SJCRH30 (cell line): ENCODE measurements around the gene AKR1A1. TPM values are rescaled to one million over a fixed set of nuclear protein-coding genes. Genes with fewer than 3 reads are reported as not detected.
"Not testable (repeated sequence)": the region's sequence is repeated elsewhere in the genome, so short reads cannot be mapped to it uniquely, and the experiment has no call there.

ENCODE experiments used
- DNase-seq, 2 experiments: peaks; one replicate each; pipeline ENCODE4 v3.0.0-alpha.2; 2015 to 2020
- H3K27ac ChIP-seq: fragments of 250-450 bp; sonication (Bioruptor Pico); 2 replicates; pipeline ENCODE4 v1.5.1; 2020; ENCODE audit warnings: mild to moderate bottlenecking, moderate library complexity
- H3K27me3 ChIP-seq: fragments of 250-450 bp; sonication (Bioruptor Pico); 2 replicates; pipeline ENCODE4 v1.5.1; 2020; ENCODE audit warnings: mild to moderate bottlenecking, moderate library complexity
- H3K36me3 ChIP-seq: fragments of 250-450 bp; sonication (Bioruptor Pico); 2 replicates; pipeline ENCODE4 v1.5.1; 2020; ENCODE audit warnings: mild to moderate bottlenecking, moderate library complexity
- H3K4me1 ChIP-seq: fragments of 250-450 bp; sonication (Bioruptor Pico); 2 replicates; pipeline ENCODE4 v1.5.1; 2020; ENCODE audit warnings: mild to moderate bottlenecking, moderate library complexity
- H3K4me3 ChIP-seq: fragments of 250-450 bp; sonication (Bioruptor Pico); 2 replicates; pipeline ENCODE4 v1.5.1; 2020; ENCODE audit warnings: mild to moderate bottlenecking, moderate library complexity
- H3K9me3 ChIP-seq: fragments of 250-450 bp; sonication (Bioruptor Pico); replicated peaks from 2 replicates; pipeline ENCODE4 v1.5.1; 2020; ENCODE audit warnings: mild to moderate bottlenecking, moderate library complexity
- total RNA-seq: library from RNA; depleted of rRNA; stranded (reverse); fragments of >200 nt; shearing (Covaris generic); gene quantifications from 2 replicates; pipeline ENCODE4 v1.2.3, GENCODE V29; 2014

AKR1A1 gene
- total RNA-seq, 1 experiment from 2014 or later = 60.6 TPM

DNA sequence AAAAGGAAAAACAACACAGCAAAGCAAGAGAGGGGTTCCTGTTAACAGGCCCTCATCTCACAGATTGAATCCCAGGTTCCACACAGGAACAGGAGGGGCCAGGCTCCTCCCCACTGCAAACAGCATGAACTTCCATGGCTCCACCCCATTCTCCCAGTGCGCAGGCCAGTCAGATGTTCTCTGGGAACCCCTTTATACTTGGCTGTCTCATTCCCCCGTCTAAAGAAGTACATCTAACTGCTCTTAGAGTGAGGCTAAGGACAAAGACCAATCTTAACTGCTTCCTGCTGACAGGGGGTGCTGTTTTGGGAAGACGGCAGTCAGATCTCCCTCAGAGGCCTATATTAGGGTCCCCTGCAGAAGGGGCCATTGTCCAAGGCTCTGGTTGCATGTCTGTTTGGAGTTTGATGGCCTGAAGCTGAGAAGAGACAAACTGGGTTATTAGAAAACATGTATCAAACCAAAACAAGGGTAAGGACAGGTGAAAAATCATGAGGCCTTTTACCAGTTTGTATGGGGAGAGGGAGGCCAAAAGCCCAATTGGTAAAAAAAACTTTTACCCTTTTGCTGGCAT is 22.7 kb downstream of the AKR1A1 start:
- no peak for DNase-seq
- Histone ChIP-seq H3K27ac (no peak overlapping the region), H3K36me3 (peaks cover 17% of the 10 kb centered on the region), H3K9me3 (0 out of 2 replicates have a peak, but pooled peaks cover 1% of the 10 kb centered on the region), H3K4me1 (no peaks in the 10 kb centered on the region), H3K27me3 (no peaks in the 10 kb centered on the region), H3K4me3 (no peak overlapping the region)

DNA sequence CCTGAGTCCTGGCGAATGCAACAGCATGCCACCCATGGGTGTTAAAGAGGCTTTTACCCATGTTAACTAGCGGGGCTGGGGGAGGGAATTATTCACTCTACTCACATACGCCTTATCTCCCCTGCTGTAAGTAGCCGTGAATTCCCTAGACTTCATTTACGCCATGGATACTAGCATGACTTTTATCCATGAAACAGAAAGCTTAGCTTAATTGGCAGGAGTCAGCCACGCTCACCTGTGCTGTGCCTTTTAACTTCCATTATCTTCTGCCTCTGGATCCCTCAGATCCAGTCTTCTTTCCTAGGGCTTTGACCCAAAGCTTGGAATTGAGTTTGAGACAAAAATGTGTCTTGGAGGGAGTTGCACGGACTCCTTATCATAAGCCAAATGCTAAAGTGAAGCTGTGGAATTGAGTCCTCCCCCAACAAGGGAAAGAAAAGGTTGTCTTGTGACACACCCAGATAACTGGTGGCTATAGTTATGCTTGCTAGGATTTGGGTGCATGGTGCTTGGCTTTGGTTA is 23.5 kb downstream of the AKR1A1 start:
- no peaks in the 10 kb centered on the region for H3K4me1 ChIP-seq
- H3K36me3 ChIP-seq = peaks cover 17% of the 10 kb centered on the region
- DNase-seq = no peak
- no peak overlapping the region for H3K27ac ChIP-seq
- no peaks in the 10 kb centered on the region for H3K27me3 ChIP-seq
- H3K9me3 ChIP-seq = 0 out of 2 replicates have a peak, but pooled peaks cover 6% of the 10 kb centered on the region
- H3K4me3 ChIP-seq = no peak overlapping the region

DNA sequence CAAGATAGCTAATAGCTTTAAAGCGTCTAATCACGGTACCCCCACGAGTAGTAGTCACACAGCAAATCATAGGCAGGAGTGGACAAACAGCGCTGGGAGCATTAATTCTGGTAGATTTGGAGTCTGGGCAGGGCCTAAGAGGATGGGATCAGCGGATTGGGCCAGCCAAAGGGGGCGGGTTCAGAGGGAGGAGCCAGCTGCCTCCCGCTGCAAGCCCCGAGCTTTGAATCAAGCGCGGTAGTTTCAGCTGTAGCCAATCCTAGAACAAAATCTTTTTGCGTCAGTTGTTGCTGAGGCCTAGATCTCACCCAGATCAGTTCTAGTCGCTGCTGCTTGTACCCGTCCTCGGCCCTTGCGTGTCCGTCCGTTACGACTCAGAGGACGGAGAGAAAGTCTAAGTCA is 32.6 kb downstream of the AKR1A1 start:
- Histone ChIP-seq H3K27ac (peak overlapping the region; percentile 97), H3K9me3 (0 out of 2 replicates have a peak, but pooled peaks cover 5% of the 10 kb centered on the region), H3K4me3 (peak overlapping the region; percentile 100), H3K36me3 (peaks cover 11% of the 10 kb centered on the region; the same call in 1 of the 2 replicates), H3K27me3 (no peaks in the 10 kb centered on the region), H3K4me1 (peaks cover 5% of the 10 kb centered on the region; the same call in 1 of the 2 replicates)
- DNase-seq = peak; percentile 97 to 99

DNA sequence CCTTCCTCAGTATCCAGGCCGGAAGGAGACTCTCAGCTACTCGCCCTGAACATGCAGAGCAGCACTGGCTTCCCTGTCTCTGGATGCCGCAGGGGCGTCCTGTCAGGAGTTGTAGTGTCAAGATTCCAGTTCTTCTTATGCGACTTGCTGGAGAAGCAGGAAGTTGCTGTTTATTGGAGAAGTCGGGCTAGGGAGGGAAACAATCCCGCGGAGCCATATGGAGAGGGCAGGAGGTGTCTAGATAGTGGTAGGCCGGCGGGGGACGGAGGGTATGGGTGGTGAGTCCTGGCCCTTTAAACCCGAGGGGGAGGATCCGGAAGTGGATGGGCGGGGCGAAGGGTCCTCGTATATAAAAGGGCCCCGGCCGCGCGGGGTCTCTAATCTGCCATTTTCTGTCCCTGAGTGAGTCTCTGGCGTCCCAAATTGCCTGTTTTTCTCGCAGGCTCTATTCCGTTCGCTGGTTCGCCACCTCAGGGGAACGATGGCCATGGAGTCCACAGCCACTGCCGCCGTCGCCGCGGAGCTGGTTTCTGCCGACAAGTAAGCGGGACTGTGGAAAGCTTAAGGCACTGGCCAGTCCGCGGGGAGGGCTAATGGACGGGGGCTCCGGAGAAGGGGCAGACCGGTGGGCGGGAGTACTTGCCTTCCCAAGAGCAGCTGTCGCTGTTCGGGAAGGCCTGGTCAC is 33.2 kb downstream of the AKR1A1 start, which contains the start of gene NASP:
Gene NASP (plus strand): TSS at position 376 of the 685 bp plus-strand sequence. CDS start 106 bp downstream, at position 482.
- H3K36me3 ChIP-seq = peaks cover 16% of the 10 kb centered on the region
- peak; percentile 91 to 97 for DNase-seq
- no peaks in the 10 kb centered on the region for H3K27me3 ChIP-seq
- peak within 1 kb of the TSS; percentile 97 for H3K27ac ChIP-seq
- no peaks in the 10 kb centered on the region for H3K9me3 ChIP-seq
- peak within 1 kb of the TSS; percentile 100 for H3K4me3 ChIP-seq
- H3K4me1 ChIP-seq = peaks cover 5% of the 10 kb centered on the region; the same call in 1 of the 2 replicates

DNA sequence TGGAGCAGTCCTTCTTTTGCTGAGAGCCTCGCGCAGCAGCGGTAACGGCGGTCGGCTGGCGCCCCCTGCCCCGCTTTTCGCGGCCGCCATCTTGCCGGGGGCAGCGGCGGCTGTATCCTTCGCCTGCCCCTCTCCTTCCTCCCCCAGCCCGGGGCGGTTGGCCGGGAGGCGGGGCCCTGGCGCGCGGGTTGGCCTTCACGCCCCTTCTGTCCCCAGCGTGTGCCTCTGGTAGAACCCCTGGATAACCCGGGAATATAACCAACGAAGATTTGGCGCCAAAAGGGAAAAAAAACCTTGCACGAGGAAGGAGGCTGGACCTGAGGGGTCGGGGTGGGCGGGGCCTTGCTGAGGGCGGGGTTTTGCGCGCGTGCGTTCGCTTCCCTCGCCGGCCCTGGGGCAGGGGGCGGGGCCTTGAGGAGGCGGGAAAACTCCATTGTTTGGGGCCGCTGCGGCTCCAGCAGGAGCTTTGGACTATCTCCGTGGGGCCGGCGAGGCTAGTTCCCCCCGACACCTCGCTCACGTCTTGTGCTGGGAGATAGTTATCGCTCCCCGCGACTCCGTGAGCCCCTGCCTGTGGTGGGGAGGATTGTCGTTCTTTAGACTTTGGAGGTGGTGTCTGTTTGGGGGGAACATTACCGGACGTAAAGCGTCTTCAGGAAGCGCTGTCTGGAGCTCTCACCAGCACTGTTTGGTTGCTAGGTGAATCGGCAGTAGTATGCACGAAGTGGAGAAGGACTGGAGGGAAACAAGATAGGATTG is 33.9 kb downstream of the AKR1A1 start:
- no peaks in the 10 kb centered on the region for H3K27me3 ChIP-seq
- DNase-seq = peak; percentile 92 to 97
- H3K9me3 ChIP-seq = no peaks in the 10 kb centered on the region
- peak overlapping the region; percentile 97 for H3K27ac ChIP-seq
- peak overlapping the region; percentile 100 for H3K4me3 ChIP-seq
- H3K4me1 ChIP-seq = peaks cover 5% of the 10 kb centered on the region; the same call in 1 of the 2 replicates
- H3K36me3 ChIP-seq = peaks cover 24% of the 10 kb centered on the region

DNA sequence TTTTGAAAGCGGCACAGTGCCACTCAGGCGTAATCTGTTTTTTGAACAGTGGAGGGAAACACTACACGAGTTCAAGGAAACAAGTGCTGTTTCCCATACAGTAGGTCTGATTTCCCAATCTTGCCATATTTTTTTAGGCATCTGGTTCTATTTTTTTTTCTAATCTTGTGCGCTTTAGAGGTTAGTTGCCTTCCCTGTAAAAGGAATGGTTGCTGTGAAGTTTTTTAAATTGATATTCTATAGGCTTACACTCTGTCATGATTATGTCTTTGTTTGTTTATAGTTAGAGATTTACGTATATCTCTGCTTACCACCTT is 34.4 kb downstream of the AKR1A1 start:
- DNase-seq = no peak
- H3K4me3 ChIP-seq = peak overlapping the region; percentile 100

DNA sequence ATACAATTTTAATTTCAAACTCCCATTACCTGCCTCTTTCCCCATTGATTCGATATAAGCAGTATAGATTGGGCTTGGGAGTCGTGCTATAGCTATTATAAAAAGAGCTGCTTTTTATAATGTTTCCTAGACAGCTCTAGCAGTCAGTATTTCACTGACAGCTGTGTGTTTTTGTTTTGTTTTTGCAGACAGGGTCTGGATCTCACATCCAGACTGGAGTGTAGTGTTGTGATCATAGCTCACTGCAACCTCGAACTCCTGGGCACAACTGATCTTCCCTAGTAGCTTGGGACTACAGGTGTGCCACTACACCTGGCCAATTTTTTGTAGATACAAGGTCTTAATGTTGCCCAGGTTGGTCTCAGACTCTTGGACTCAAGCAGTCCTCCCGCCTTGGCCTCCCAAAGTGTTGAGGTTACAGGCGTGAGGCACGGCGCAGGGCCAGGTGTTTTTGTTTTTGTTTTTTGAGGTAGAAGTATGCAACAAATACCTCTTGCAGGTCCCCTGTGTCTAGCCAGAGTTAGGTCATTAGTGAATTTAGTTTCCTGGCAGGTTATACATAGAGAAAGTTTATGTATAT is 35.0 kb downstream of the AKR1A1 start:
- peak overlapping the region; percentile 100 for H3K4me3 ChIP-seq
- H3K27ac ChIP-seq = no peak overlapping the region
- peaks cover 29% of the 10 kb centered on the region for H3K36me3 ChIP-seq
- no peaks in the 10 kb centered on the region for H3K9me3 ChIP-seq
- peaks cover 5% of the 10 kb centered on the region; the same call in 1 of the 2 replicates for H3K4me1 ChIP-seq
- DNase-seq = no peak
- no peaks in the 10 kb centered on the region for H3K27me3 ChIP-seq

More for the DNA sequence above, 34.4 kb downstream of the AKR1A1 start:
- H3K9me3 ChIP-seq = no peaks in the 10 kb centered on the region
- peaks cover 29% of the 10 kb centered on the region for H3K36me3 ChIP-seq
- H3K27me3 ChIP-seq = no peaks in the 10 kb centered on the region
- peaks cover 5% of the 10 kb centered on the region; the same call in 1 of the 2 replicates for H3K4me1 ChIP-seq
- peak overlapping the region; percentile 97 for H3K27ac ChIP-seq

DNA sequence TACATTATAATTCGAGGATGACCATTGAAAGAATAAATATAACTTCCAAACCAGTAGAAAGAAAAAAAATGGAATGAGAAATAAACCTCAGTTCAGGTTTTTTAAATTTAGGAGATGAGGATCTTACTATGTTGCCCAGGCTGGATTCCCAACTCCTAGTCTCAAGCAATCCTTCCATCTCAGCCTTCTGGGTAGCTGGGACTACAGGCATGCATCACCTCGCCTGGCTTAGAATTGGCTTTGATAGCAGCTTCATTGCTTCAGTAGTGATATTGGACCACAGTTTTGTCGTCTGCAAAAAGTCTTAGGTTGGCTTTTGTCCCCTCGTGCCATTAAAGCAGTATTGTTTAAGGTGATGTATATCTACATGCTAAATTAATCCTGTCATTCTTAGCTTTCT is 36.1 kb downstream of the AKR1A1 start:
- peaks cover 40% of the 10 kb centered on the region for H3K36me3 ChIP-seq
- peaks cover 5% of the 10 kb centered on the region; the same call in 1 of the 2 replicates for H3K4me1 ChIP-seq
- no peak overlapping the region for H3K4me3 ChIP-seq
- no peaks in the 10 kb centered on the region for H3K27me3 ChIP-seq
- no peak overlapping the region for H3K27ac ChIP-seq
- no peaks in the 10 kb centered on the region for H3K9me3 ChIP-seq
- no peak for DNase-seq

DNA sequence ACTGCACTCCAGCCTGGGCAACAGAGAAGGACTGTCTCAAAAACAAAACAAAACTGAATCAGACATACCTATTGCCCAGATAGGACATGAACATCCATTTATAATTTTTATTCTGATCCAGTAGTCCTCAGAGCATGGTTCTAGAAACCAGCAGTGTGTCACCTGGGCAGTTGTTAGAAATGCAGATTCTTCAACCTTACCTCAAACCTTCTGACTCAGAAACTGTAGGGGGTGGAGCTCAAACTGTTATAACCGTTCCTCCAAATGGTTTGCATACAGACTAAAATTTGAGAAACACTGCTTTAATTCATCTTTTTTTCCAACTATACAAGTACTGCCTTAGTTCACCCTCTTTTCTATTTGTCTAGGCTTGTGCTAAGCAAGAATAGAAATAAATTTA is 39.2 kb downstream of the AKR1A1 start:
- DNase-seq = no peak
- Histone ChIP-seq H3K36me3 (peaks cover 66% of the 10 kb centered on the region), H3K27me3 (no peaks in the 10 kb centered on the region), H3K4me3 (no peak overlapping the region), H3K27ac (no peak overlapping the region), H3K4me1 (peaks cover 5% of the 10 kb centered on the region; the same call in 1 of the 2 replicates), H3K9me3 (no peaks in the 10 kb centered on the region)

DNA sequence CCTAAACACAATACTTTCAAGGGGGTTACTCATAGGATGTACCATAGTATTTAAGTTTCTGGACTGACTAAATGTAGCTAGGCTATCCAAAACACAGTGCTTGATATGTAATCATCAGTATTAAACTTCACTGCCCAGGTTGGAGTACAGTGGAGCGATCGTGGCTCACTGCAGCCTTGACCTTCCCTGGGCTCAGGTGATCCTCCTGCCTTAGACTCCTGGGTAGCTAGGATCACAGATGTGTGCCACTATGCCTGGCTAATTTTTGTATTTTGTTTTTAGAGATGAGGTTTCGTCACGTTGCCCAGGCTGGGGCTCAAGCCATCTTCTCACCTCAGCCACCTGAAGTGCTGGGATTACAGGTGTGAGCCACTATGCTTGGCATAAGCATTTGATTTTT is 43.8 kb downstream of the AKR1A1 start:
- Histone ChIP-seq H3K27me3 (no peaks in the 10 kb centered on the region), H3K4me3 (no peak overlapping the region), H3K36me3 (peaks cover 79% of the 10 kb centered on the region), H3K27ac (no peak overlapping the region), H3K4me1 (no peaks in the 10 kb centered on the region), H3K9me3 (no peaks in the 10 kb centered on the region)
- no peak for DNase-seq

DNA sequence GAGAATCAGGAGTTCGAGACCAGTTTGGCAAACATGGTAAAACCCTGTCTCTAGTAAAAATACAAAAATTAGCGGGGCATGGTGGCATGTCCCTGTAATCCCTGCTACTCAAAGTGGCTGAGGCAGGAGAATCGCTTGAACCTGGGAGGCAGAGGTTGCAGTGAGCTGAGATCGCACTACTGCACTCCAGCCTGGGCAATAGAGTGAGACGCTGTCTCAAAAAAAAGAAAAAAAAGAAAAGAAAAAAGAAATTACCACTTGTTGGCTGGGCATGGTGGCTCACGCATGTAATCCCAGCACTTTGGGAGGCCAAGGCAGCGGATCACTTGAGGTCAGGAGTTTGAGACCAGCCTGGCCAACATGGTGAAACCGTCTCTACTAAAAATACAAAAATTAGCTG is 46.1 kb downstream of the AKR1A1 start:
- H3K36me3 ChIP-seq = peaks cover 74% of the 10 kb centered on the region
- H3K4me1 ChIP-seq, H3K27ac ChIP-seq, H3K9me3 ChIP-seq, DNase-seq, H3K4me3 ChIP-seq, H3K27me3 ChIP-seq: not testable (repeated sequence)

DNA sequence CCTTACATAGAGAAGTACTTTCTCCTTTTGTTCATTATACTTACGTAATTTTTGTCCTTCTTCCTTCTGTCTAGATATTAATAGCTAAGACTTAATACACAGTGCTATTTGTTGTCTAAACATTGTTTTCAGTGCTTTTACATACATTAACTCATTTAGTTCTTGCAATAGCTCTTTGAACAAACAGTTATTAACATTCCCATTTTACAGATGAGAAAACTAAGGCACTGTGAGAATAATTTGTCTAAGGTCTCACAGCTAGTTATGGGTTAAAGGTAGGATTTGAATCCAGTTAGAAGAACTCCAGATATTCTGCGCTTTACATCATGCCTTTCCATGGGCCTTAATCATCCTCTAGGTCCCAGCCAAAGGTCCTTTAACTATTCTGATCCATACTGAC is 53.6 kb downstream of the AKR1A1 start:
- peaks cover 9% of the 10 kb centered on the region for H3K4me1 ChIP-seq
- H3K4me3 ChIP-seq = no peak overlapping the region
- H3K36me3 ChIP-seq = peaks cover 82% of the 10 kb centered on the region
- no peaks in the 10 kb centered on the region for H3K27me3 ChIP-seq
- no peak for DNase-seq
- no peak overlapping the region for H3K27ac ChIP-seq
- no peaks in the 10 kb centered on the region for H3K9me3 ChIP-seq

DNA sequence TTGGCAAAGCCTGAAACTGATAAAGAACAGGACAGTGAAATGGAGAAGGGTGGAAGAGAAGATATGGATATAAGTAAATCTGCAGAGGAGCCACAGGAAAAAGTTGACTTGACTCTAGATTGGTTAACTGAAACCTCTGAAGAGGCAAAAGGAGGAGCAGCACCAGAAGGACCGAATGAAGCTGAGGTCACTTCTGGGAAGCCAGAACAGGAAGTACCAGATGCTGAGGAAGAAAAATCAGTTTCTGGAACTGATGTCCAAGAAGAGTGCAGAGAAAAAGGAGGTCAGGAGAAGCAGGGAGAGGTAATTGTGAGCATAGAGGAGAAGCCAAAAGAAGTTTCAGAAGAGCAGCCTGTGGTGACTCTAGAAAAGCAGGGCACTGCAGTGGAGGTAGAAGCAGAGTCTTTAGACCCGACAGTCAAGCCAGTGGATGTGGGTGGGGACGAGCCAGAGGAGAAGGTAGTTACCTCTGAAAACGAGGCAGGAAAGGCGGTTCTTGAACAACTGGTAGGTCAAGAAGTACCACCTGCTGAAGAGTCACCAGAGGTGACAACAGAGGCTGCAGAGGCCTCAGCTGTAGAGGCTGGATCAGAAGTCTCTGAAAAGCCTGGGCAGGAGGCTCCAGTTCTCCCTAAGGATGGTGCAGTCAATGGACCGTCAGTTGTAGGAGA is 56.9 kb downstream of the AKR1A1 start:
- Histone ChIP-seq H3K36me3 (peaks cover 88% of the 10 kb centered on the region), H3K27me3 (no peaks in the 10 kb centered on the region), H3K4me3 (no peak overlapping the region), H3K27ac (no peak overlapping the region), H3K9me3 (no peaks in the 10 kb centered on the region), H3K4me1 (peaks cover 1% of the 10 kb centered on the region; the same call in 1 of the 2 replicates)
- no peak for DNase-seq
